ENCODE data around the gene RSPRY1.

The RSPRY1 gene

GRCh38 chr16:57147381-57148221 lies 38.5 kb upstream of the RSPRY1 start:
- no peak overlapping the region for H3K4me3 ChIP-seq (ENCODE audit: control insufficient read depth, low read depth, low read length)
- TF ChIP-seq, protein P1, sequence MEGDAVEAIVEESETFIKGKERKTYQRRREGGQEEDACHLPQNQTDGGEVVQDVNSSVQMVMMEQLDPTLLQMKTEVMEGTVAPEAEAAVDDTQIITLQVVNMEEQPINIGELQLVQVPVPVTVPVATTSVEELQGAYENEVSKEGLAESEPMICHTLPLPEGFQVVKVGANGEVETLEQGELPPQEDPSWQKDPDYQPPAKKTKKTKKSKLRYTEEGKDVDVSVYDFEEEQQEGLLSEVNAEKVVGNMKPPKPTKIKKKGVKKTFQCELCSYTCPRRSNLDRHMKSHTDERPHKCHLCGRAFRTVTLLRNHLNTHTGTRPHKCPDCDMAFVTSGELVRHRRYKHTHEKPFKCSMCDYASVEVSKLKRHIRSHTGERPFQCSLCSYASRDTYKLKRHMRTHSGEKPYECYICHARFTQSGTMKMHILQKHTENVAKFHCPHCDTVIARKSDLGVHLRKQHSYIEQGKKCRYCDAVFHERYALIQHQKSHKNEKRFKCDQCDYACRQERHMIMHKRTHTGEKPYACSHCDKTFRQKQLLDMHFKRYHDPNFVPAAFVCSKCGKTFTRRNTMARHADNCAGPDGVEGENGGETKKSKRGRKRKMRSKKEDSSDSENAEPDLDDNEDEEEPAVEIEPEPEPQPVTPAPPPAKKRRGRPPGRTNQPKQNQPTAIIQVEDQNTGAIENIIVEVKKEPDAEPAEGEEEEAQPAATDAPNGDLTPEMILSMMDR (conservative IDR thresholded peaks at IDR 0.05; ENCODE audit: control insufficient read depth, insufficient read depth, low read depth, low read length), result no peak
- peak; percentile 73 for DNase-seq (ENCODE audit: low read depth)

- DNase-seq (ENCODE audit: low read depth), result no peak
- TF ChIP-seq, protein P1 (conservative IDR thresholded peaks at IDR 0.05; ENCODE audit: control insufficient read depth, insufficient read depth, low read depth, low read length), result no peak
- no peak overlapping the region for H3K4me3 ChIP-seq (ENCODE audit: control insufficient read depth, low read depth, low read length)
Observed at GRCh38 chr16:57148481-57148880, 37.6 kb upstream of the RSPRY1 start.

DNA sequence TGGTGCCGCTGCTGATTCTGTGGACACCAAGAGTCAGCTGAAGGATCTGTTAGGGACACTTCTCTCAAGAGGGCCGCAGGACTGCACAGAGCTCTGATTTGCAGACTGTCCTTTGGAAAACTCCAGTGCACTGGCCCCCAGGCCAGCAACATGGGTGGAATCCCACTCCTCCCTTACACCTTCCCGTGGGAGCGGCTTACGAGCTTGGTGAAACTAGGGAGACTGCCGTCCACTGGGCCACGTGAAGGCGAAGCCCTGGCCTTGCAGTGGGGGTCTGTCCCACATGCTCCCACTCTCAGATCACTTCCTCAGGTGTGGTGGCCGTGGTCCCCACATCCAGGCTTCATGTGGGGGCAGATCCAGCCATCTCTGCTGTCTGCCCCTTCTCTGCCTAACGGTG lies 36.7 kb upstream of the RSPRY1 start:
- TF ChIP-seq, protein P1 (conservative IDR thresholded peaks at IDR 0.05; ENCODE audit: control insufficient read depth, insufficient read depth, low read depth, low read length), result no peak
- no peak overlapping the region for H3K4me3 ChIP-seq (ENCODE audit: control insufficient read depth, low read depth, low read length)
- DNase-seq (ENCODE audit: low read depth), result no peak

- TF ChIP-seq, protein P1 (conservative IDR thresholded peaks at IDR 0.05; ENCODE audit: control insufficient read depth, insufficient read depth, low read depth, low read length), result no peak
- no peak for DNase-seq (ENCODE audit: low read depth)
- H3K4me3 ChIP-seq (ENCODE audit: control insufficient read depth, low read depth, low read length), result no peak overlapping the region
Observed at GRCh38 chr16:57150682-57151330, 35.3 kb upstream of the RSPRY1 start.

GRCh38 chr16:57151369-57151768 lies 34.8 kb upstream of the RSPRY1 start:
- no peak for DNase-seq (ENCODE audit: low read depth)
- no peak overlapping the region for H3K4me3 ChIP-seq (ENCODE audit: control insufficient read depth, low read depth, low read length)
- TF ChIP-seq, protein P1 (conservative IDR thresholded peaks at IDR 0.05; ENCODE audit: control insufficient read depth, insufficient read depth, low read depth, low read length), result no peak

DNA sequence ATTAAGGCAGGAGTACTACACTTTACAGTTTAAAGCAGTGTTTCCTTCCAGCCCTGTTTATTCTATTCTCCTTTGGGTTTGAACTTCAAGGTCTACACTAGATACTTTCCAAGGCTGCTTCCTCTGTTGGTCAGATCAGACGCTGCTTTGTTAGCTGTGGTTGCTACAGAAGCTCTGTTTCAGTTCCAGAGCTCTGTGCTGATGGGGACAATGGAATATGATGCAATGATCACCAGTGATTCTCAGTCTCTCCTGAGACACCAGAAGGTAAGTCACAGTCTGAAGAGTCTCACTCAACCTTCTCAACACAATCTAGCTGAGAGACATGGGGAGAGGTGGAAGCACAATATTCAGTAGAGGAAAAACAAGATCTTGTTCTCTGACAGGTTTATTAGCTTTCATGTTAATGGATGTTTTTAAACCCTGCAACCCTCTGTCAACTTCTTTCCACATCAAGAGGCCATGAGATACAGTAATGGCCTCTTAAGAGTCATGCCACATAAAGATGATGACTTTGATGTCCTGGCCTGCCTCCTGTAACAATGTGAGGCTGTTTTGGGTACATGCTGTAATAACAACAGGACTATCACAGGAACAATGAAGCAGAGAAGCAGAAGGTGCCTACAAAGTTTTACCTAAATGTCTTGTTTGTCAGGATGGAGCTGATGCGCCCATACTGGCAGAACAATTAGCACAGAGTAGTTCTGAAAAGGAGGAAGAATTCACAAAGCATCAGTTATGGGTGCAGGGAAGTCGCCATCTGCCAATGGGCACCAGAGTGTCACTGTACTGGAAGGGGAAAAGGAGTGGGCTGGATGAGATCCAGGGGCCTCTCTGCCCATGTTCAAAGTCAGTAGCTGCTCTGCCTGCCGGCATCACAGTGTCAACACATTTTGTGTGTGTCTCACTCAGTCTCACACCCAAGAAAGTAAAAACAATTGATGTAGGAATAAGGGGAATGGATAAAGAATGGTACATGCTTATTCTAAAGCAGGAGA lies 33.7 kb upstream of the RSPRY1 start:
- DNase-seq (ENCODE audit: low read depth), result no peak
- no peak overlapping the region for H3K4me3 ChIP-seq (ENCODE audit: control insufficient read depth, low read depth, low read length)
- TF ChIP-seq, protein P1 (conservative IDR thresholded peaks at IDR 0.05; ENCODE audit: control insufficient read depth, insufficient read depth, low read depth, low read length), result no peak

Data from fibroblast of mammary gland (primary cell).